HFF-Myc (cell line): ENCODE data around the gene EFR3B.

Experiments
- DNase-seq: peaks from one replicate; pipeline ENCODE4 v3.0.0-alpha.2; 2011; ENCODE audit warnings: low read depth; ENCODE audit errors: extremely low read depth
- H3K4me3 ChIP-seq: replicated peaks from 2 replicates; pipeline ENCODE4 v1.5.1; 2011; ENCODE audit warnings: low read depth, mild to moderate bottlenecking, control low read depth, low read length
- CTCF ChIP-seq: IDR thresholded peaks from 2 replicates; pipeline ENCODE4 v1.5.1; 2012; ENCODE audit warnings: mild to moderate bottlenecking, low read depth, low read length, control low read depth; ENCODE audit errors: missing control alignments

The EFR3B gene

GRCh38 chr2:25103287-25103871 is 61.5 kb downstream of the EFR3B start:
- no peak overlapping the region for H3K4me3 ChIP-seq
- no peak for TF ChIP-seq CTCF
- no peak for DNase-seq

- no peak for DNase-seq
- no peak overlapping the region for H3K4me3 ChIP-seq
- no peak for TF ChIP-seq CTCF
Measured at GRCh38 chr2:25104736-25105135, 62.9 kb downstream of the EFR3B start.

GRCh38 chr2:25105336-25106085 is 63.6 kb downstream of the EFR3B start:
- no peak for TF ChIP-seq CTCF
- H3K4me3 ChIP-seq, result no peak overlapping the region
- DNase-seq, result no peak

- no peak for TF ChIP-seq CTCF
- DNase-seq, result no peak
- H3K4me3 ChIP-seq, result no peak overlapping the region
Measured at GRCh38 chr2:25109822-25110221, 67.9 kb downstream of the EFR3B start.

GRCh38 chr2:25112113-25112512 is 70.2 kb downstream of the EFR3B start:
- DNase-seq, result no peak
- no peak for TF ChIP-seq CTCF
- H3K4me3 ChIP-seq, result no peak overlapping the region

GRCh38 chr2:25115249-25115883 is 73.5 kb downstream of the EFR3B start:
- no peak for TF ChIP-seq CTCF
- no peak overlapping the region for H3K4me3 ChIP-seq
- DNase-seq, result no peak
